Upper lobe of left lung (tissue), 6 donors: Measurements from ENCODE around the gene SLCO3A1. TPM values are rescaled to one million over a fixed set of nuclear protein-coding genes. Genes with fewer than 3 reads are reported as not detected.
A peak's percentile ranks its signal among the peaks of the same experiment; 100 is the strongest.

Experiments
- ATAC-seq, 2 donors: fragments of 200-7000 bp; cut with Tn5 transposase; one replicate each; pipeline ENCODE4 v1.9.1; 2022; ENCODE audit warnings: mild to moderate bottlenecking in 2 of 2, moderate library complexity in 2 of 2; ENCODE audit not compliant: low FRiP score in 2 of 2
- DNase-seq, 2 donors: peaks; one replicate each; pipeline ENCODE4 v3.0.0-alpha.2; 2019 to 2020
- H3K27ac ChIP-seq, 4 donors: fragments of 200-600 bp; sonication (generic); one replicate each; pipeline ENCODE4 v1.5.1; 2016 to 2019
- H3K27me3 ChIP-seq, 4 donors: fragments of 200-600 bp; sonication (generic); one replicate each; pipeline ENCODE4 v1.5.1; 2017 to 2019
- H3K36me3 ChIP-seq, 4 donors: fragments of 200-600 bp; sonication (generic); one replicate each; pipeline ENCODE4 v1.5.1; 2016 to 2019
- H3K4me1 ChIP-seq, 4 donors: fragments of 200-600 bp; sonication (generic); one replicate each; pipeline ENCODE4 v1.5.1; 2018 to 2019
- H3K4me3 ChIP-seq, 4 donors: fragments of 200-600 bp; sonication (generic); one replicate each; pipeline ENCODE4 v1.5.1; 2017 to 2019; ENCODE audit warnings: mild to moderate bottlenecking in 2 of 4, moderate library complexity in 1 of 4
- H3K9me3 ChIP-seq, 4 donors: fragments of 200-600 bp; sonication (generic); one replicate each; pipeline ENCODE4 v1.5.1; 2018 to 2019
- CTCF ChIP-seq, 6 experiments: fragments of 450-650 bp in 4 of 6; fragments of 200-600 bp in 2 of 6; sonication (generic) in 2 of 6; IDR thresholded peaks; one replicate each; pipeline ENCODE4 v1.5.1; 2016 to 2019; ENCODE audit warnings: antibody characterized with exemption in 6 of 6
- EP300 ChIP-seq, 4 donors: sonication (generic); formaldehyde crosslinking; IDR thresholded peaks; one replicate each; pipeline ENCODE4 v1.5.1; 2017; ENCODE audit warnings: antibody characterized with exemption in 4 of 4, control low read depth in 2 of 4
- POLR2A ChIP-seq, 4 donors: fragments of 450-650 bp; IDR thresholded peaks; one replicate each; pipeline ENCODE4 v1.5.1; 2016 to 2017; ENCODE audit warnings: antibody characterized with exemption in 4 of 4, mild to moderate bottlenecking in 2 of 4
- POLR2AphosphoS5 ChIP-seq, 2 donors: sonication (generic); formaldehyde crosslinking; IDR thresholded peaks; one replicate each; pipeline ENCODE4 v1.5.1; 2017; ENCODE audit warnings: antibody characterized with exemption in 2 of 2
- WGBS, 2 donors: methylation state at CpG; one replicate each; pipeline ENCODE4 v1.1.5; 2017 to 2018; 5-methylcytosine and 5-hydroxymethylcytosine counted together
- total RNA-seq, 6 donors: library from RNA; depleted of rRNA in 4 of 6; stranded (reverse); fragments of >200 nt in 4 of 6; gene quantifications; one replicate each; pipeline versions ENCODE4 v1.1.0 to v1.2.1, GENCODE V29; 2016 to 2021
- donor health status: DM: no; HTN: no; CAD: no; lungs with moderate emphysema.
- donor health status: DM: no; HTN: yes; CAD: no; lungs with severe emphysema.

The SLCO3A1 gene
- total RNA-seq, 6 donors from 2014 or later: 29.3 to 56.6 (median 46.7) TPM

- no peak for TF ChIP-seq EP300 (IDR thresholded peaks at IDR 0.05)
- TF ChIP-seq POLR2A (IDR thresholded peaks at IDR 0.05): no peak
- TF ChIP-seq CTCF (IDR thresholded peaks at IDR 0.05): no peak
- TF ChIP-seq POLR2AphosphoS5 (IDR thresholded peaks at IDR 0.05): no peak
Observed at GRCh38 chr15:92152983-92153382, 299.5 kb downstream of the SLCO3A1 start.

GRCh38 chr15:92153620-92154019 lies 300.1 kb downstream of the SLCO3A1 start:
- no peak overlapping the region for H3K4me3 ChIP-seq
- no peaks in the 10 kb centered on the region for H3K27me3 ChIP-seq
- no peak overlapping the region for H3K27ac ChIP-seq
- 89% methylated on average over 3 of the region's 3 CpGs for WGBS, 2 donors
- H3K36me3 ChIP-seq: peaks cover 0 to 60% (median 28%) of the 10 kb centered on the region in 4 donors
- ATAC-seq (no peak), DNase-seq (no peak)
- H3K9me3 ChIP-seq: no peaks in the 10 kb centered on the region
- H3K4me1 ChIP-seq: no peaks in the 10 kb centered on the region
- no peak for TF ChIP-seq EP300 (IDR thresholded peaks at IDR 0.05)
- no peak for TF ChIP-seq CTCF (IDR thresholded peaks at IDR 0.05)
- TF ChIP-seq POLR2A (IDR thresholded peaks at IDR 0.05): no peak
- no peak for TF ChIP-seq POLR2AphosphoS5 (IDR thresholded peaks at IDR 0.05)

More at GRCh38 chr15:92152983-92153382, 299.5 kb downstream of the SLCO3A1 start:
- Histone ChIP-seq H3K36me3 (peaks cover 0 to 63% (median 27%) of the 10 kb centered on the region in 4 donors), H3K27me3 (no peaks in the 10 kb centered on the region), H3K27ac (no peak overlapping the region), H3K4me3 (no peak overlapping the region), H3K9me3 (no peaks in the 10 kb centered on the region), H3K4me1 (no peaks in the 10 kb centered on the region)
- ATAC-seq (no peak), DNase-seq (no peak)
- 100% methylated on average over 1 of the region's 1 CpG for WGBS, 2 donors

GRCh38 chr15:92155934-92156333 lies 302.4 kb downstream of the SLCO3A1 start:
- no peaks in the 10 kb centered on the region for H3K27me3 ChIP-seq
- H3K36me3 ChIP-seq: peaks cover 0 to 39% (median 19%) of the 10 kb centered on the region in 4 donors
- 85 to 93% methylated on average over 9 of the region's 9 CpGs for WGBS, 2 donors
- no peaks in the 10 kb centered on the region for H3K9me3 ChIP-seq
- TF ChIP-seq EP300 (IDR thresholded peaks at IDR 0.05) (no peak), POLR2A (IDR thresholded peaks at IDR 0.05) (no peak), POLR2AphosphoS5 (IDR thresholded peaks at IDR 0.05) (no peak), CTCF (IDR thresholded peaks at IDR 0.05) (no peak)
- H3K27ac ChIP-seq: no peak overlapping the region
- DNase-seq (no peak), ATAC-seq (no peak)
- H3K4me1 ChIP-seq: no peaks in the 10 kb centered on the region
- no peak overlapping the region for H3K4me3 ChIP-seq

- no peak for DNase-seq
- Histone ChIP-seq H3K4me1 (no peaks in the 10 kb centered on the region), H3K9me3 (no peaks in the 10 kb centered on the region), H3K27me3 (no peaks in the 10 kb centered on the region), H3K27ac (no peak overlapping the region), H3K4me3 (no peak overlapping the region), H3K36me3 (peaks cover 0 to 35% (median 16%) of the 10 kb centered on the region in 4 donors)
- TF ChIP-seq CTCF (IDR thresholded peaks at IDR 0.05) (no peak), EP300 (IDR thresholded peaks at IDR 0.05) (no peak), POLR2AphosphoS5 (IDR thresholded peaks at IDR 0.05) (no peak), POLR2A (IDR thresholded peaks at IDR 0.05) (no peak)
- 89 to 92% methylated on average over 10 of the region's 10 CpGs for WGBS, 2 donors
- ATAC-seq: no peak
Observed at GRCh38 chr15:92157666-92158298, 304.3 kb downstream of the SLCO3A1 start.

GRCh38 chr15:92158426-92158825 lies 304.9 kb downstream of the SLCO3A1 start:
- WGBS, 2 donors: 79 to 83% methylated on average over 6 of the region's 6 CpGs
- Histone ChIP-seq H3K9me3 (no peaks in the 10 kb centered on the region), H3K36me3 (peaks cover 0 to 37% (median 19%) of the 10 kb centered on the region in 4 donors), H3K27me3 (no peaks in the 10 kb centered on the region), H3K27ac (no peak overlapping the region), H3K4me3 (no peak overlapping the region), H3K4me1 (no peaks in the 10 kb centered on the region)
- no peak for TF ChIP-seq CTCF (IDR thresholded peaks at IDR 0.05)
- no peak for DNase-seq
- ATAC-seq: peak in 1 of 2 donors; percentile 41
